ENCODE results near the gene RAP1GAP2.

DNA sequence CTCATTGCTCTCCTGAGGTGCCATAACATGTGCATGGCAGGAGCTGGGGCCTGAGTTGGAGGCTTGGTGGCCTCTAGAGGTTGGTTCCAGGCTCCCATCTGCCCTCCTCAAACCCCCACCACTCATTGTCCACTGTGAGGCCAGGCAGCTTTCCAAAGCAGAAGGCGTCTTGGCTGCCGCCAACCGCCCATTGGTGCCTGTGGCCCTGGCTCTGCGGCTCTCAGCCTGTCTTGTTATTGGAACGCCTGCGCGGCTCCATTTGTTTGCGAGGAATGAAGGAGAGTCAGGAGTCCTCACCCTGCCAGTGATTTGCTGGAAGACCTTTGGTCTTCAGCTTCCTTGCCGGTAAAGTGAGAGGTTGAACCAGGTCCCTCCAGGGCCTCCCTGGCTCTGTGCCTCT lies 223.5 kb downstream of the RAP1GAP2 start:
- TF ChIP-seq, protein P1, sequence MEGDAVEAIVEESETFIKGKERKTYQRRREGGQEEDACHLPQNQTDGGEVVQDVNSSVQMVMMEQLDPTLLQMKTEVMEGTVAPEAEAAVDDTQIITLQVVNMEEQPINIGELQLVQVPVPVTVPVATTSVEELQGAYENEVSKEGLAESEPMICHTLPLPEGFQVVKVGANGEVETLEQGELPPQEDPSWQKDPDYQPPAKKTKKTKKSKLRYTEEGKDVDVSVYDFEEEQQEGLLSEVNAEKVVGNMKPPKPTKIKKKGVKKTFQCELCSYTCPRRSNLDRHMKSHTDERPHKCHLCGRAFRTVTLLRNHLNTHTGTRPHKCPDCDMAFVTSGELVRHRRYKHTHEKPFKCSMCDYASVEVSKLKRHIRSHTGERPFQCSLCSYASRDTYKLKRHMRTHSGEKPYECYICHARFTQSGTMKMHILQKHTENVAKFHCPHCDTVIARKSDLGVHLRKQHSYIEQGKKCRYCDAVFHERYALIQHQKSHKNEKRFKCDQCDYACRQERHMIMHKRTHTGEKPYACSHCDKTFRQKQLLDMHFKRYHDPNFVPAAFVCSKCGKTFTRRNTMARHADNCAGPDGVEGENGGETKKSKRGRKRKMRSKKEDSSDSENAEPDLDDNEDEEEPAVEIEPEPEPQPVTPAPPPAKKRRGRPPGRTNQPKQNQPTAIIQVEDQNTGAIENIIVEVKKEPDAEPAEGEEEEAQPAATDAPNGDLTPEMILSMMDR (conservative IDR thresholded peaks at IDR 0.05), result no peak
- TF ChIP-seq ZFX (IDR thresholded peaks at IDR 0.05), result no peak

All from C4-2B (cell line).